ENCODE results near the gene MORN3. TPM values are rescaled to one million over a fixed set of nuclear protein-coding genes. Genes with fewer than 3 reads are reported as not detected.

MORN3 gene
- total and polyA plus RNA-seq, 2 of the 4 experiments (the other 2 are of a cell fraction): 0.18 to 0.22 TPM

DNA sequence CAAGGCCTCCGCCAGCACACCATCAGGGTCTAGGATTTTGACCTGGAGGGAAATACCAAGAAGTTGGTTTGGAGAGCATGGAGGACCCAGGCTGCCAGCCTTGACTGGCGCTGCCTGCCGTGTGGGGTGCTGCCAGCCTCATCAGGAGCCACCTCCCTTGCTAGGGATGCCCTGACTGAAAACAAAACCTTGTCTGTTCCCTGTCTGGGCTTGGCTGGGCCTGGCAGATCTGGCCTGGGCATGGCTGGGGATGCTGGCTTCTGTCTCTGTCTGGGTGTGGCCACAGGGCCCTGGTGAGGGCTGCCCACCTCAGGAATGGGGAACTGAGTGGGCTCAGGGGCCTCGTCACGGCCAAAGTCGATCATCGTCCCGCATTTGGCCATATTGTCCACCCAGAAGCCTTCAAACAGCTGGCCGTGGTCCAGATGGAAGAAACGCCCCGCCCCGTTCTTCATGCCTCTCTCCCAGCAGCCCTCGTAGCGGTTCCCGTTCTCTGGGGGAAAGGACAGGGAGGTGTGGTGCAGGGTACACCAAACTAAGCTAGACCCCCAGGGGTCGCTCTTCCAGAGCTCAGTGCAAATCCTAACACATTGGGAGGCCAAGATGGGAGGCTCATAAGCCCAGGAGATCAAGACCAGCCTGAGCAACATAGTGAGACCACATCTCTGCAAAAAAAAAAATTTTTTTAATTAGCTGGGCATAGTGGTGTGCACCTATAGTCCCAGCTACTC, 16.5 kb downstream of the MORN3 start:
- CTCF ChIA-PET: no interaction called here
- WGBS, 2 experiments (ENCODE audit: extremely low coverage in 2 of 2, insufficient read length in 1 of 2): 83% methylated on average over 1 of the region's 16 CpGs; no CpG with 5 or more reads in 1 of the 2 experiments
- TF ChIP-seq RAD21 (IDR thresholded peaks at IDR 0.05; ENCODE audit: low read length) (no peak), CHD1 (IDR thresholded peaks at IDR 0.05; ENCODE audit: low read depth, low read length) (no peak), FOS (IDR thresholded peaks at IDR 0.05; ENCODE audit: low read depth, low read length) (no peak), BHLHE40 (IDR thresholded peaks at IDR 0.05; ENCODE audit: low read depth, low read length) (no peak), NFE2L2 (IDR thresholded peaks at IDR 0.05; ENCODE audit: low read depth, low read length) (no peak), POLR2A (IDR thresholded peaks at IDR 0.05; ENCODE audit: low read depth, low read length) (no peak), RFX5 (IDR thresholded peaks at IDR 0.05; ENCODE audit: low read depth, low read length) (no peak), SMC3 (IDR thresholded peaks at IDR 0.05; ENCODE audit: low read depth, low read length) (no peak), RCOR1 (IDR thresholded peaks at IDR 0.05; ENCODE audit: insufficient replicate concordance, low read length) (no peak), MAZ (IDR thresholded peaks at IDR 0.05; ENCODE audit: borderline replicate concordance, low read depth, low read length) (no peak)
- TF ChIP-seq, protein P1, sequence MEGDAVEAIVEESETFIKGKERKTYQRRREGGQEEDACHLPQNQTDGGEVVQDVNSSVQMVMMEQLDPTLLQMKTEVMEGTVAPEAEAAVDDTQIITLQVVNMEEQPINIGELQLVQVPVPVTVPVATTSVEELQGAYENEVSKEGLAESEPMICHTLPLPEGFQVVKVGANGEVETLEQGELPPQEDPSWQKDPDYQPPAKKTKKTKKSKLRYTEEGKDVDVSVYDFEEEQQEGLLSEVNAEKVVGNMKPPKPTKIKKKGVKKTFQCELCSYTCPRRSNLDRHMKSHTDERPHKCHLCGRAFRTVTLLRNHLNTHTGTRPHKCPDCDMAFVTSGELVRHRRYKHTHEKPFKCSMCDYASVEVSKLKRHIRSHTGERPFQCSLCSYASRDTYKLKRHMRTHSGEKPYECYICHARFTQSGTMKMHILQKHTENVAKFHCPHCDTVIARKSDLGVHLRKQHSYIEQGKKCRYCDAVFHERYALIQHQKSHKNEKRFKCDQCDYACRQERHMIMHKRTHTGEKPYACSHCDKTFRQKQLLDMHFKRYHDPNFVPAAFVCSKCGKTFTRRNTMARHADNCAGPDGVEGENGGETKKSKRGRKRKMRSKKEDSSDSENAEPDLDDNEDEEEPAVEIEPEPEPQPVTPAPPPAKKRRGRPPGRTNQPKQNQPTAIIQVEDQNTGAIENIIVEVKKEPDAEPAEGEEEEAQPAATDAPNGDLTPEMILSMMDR (conservative IDR thresholded peaks at IDR 0.05; ENCODE audit: low read depth, low read length): no peak
- TF ChIP-seq, protein P2, sequence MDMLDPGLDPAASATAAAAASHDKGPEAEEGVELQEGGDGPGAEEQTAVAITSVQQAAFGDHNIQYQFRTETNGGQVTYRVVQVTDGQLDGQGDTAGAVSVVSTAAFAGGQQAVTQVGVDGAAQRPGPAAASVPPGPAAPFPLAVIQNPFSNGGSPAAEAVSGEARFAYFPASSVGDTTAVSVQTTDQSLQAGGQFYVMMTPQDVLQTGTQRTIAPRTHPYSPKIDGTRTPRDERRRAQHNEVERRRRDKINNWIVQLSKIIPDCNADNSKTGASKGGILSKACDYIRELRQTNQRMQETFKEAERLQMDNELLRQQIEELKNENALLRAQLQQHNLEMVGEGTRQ (IDR thresholded peaks at IDR 0.05; ENCODE audit: low read depth, low read length): no peak
- no peaks in the 10 kb centered on the region for H3K4me1 ChIP-seq (ENCODE audit: control insufficient read depth, insufficient read depth, low read length)
- H3K36me3 ChIP-seq (ENCODE audit: control insufficient read depth, insufficient read depth, low read length): no peaks in the 10 kb centered on the region
- dilution Hi-C loops (cut with HindIII; ENCODE audit: low sequenced_read_pairs, unreplicated experiment) (no loop called here), in situ Hi-C loops (cut with MboI; ENCODE audit: low sequenced_read_pairs) (no loop called here), intact Hi-C loops (cut with micrococcal nuclease) (no loop called here)
- H3K27ac ChIP-seq (ENCODE audit: insufficient read depth, low read length): no peak overlapping the region
- no peak overlapping the region for H4K5ac ChIP-seq (ENCODE audit: low read depth, low read length)
- H3K4me2 ChIP-seq (ENCODE audit: low read depth, low read length): no peak overlapping the region
- no peak overlapping the region for H4K8ac ChIP-seq (ENCODE audit: low read depth in 2 of 2, low read length in 2 of 2)
- H3K18ac ChIP-seq (ENCODE audit: low read depth, low read length): no peak overlapping the region
- H2BK15ac ChIP-seq (ENCODE audit: low read depth, low read length): no peak overlapping the region
- no peak overlapping the region for H2BK5ac ChIP-seq (ENCODE audit: low read depth, low read length, poor library complexity, severe bottlenecking)
- H2BK120ac ChIP-seq (ENCODE audit: low read depth, low read length): no peak overlapping the region
- ATAC-seq (ENCODE audit: low read depth) (no peak), DNase-seq (no peak)
- H2AFZ ChIP-seq (replicated peaks; ENCODE audit: low read length, poor library complexity): peak overlapping the region; percentile 58
- no peaks in the 10 kb centered on the region for H4K20me1 ChIP-seq (ENCODE audit: insufficient read depth, low read length)
- H2AK9ac ChIP-seq (replicated peaks; ENCODE audit: low read depth, low read length, poor library complexity): peak overlapping the region; percentile 55
- no peak overlapping the region for H3K56ac ChIP-seq (ENCODE audit: extremely low read depth, insufficient read depth, low read length)
- H3K9me1 ChIP-seq (ENCODE audit: insufficient read depth, low read length): 0 out of 2 replicates have a peak, but pooled peaks cover 3% of the 10 kb centered on the region
- no peak overlapping the region for H4K91ac ChIP-seq (ENCODE audit: insufficient read depth, low read depth, low read length)
- no peaks in the 10 kb centered on the region for H3K9me3 ChIP-seq (ENCODE audit: control insufficient read depth, insufficient read depth, low read length)
- no peaks in the 10 kb centered on the region for H3K79me1 ChIP-seq (ENCODE audit: low read depth in 1 of 2, low read length in 2 of 2)
- no peak overlapping the region for H3K4ac ChIP-seq (ENCODE audit: low read depth, low read length)
- H3K9ac ChIP-seq (ENCODE audit: low read depth, low read length): no peak overlapping the region
- H3K4me3 ChIP-seq (ENCODE audit: insufficient read depth, low read depth, low read length): no peak overlapping the region
- POLR2A ChIA-PET (ENCODE audit: unreplicated experiment): no interaction called here
- no peak overlapping the region for H3K23ac ChIP-seq (ENCODE audit: low read depth, low read length)
- H3K27me3 ChIP-seq (ENCODE audit: control insufficient read depth, insufficient read depth, low read length): no peaks in the 10 kb centered on the region
- no peak overlapping the region for H2AK5ac ChIP-seq (ENCODE audit: low read depth, low read length)
- H2BK20ac ChIP-seq (ENCODE audit: low read depth, low read length): no peak overlapping the region
- BruUV-seq (replicated peaks): no TSS peak
- no peak overlapping the region for H3K14ac ChIP-seq (replicated peaks; ENCODE audit: low read depth, low read length)

Measured in IMR-90 (cell line).